GM12873 (cell line): ENCODE results near the gene GNG8.

Source experiments
- TF ChIP-seq, protein P1 (sequence below): IDR thresholded peaks from 2 replicates; pipeline ENCODE4 v1.5.1; 2012; ENCODE audit warnings: low read depth, mild to moderate bottlenecking, moderate library complexity, low read length, control low read depth; ENCODE audit not compliant: insufficient read depth; ENCODE audit errors: missing control alignments

GNG8 gene

GRCh38 chr19:46650445-46650844 lies 14.4 kb upstream of the GNG8 start:
- TF ChIP-seq, protein P1, sequence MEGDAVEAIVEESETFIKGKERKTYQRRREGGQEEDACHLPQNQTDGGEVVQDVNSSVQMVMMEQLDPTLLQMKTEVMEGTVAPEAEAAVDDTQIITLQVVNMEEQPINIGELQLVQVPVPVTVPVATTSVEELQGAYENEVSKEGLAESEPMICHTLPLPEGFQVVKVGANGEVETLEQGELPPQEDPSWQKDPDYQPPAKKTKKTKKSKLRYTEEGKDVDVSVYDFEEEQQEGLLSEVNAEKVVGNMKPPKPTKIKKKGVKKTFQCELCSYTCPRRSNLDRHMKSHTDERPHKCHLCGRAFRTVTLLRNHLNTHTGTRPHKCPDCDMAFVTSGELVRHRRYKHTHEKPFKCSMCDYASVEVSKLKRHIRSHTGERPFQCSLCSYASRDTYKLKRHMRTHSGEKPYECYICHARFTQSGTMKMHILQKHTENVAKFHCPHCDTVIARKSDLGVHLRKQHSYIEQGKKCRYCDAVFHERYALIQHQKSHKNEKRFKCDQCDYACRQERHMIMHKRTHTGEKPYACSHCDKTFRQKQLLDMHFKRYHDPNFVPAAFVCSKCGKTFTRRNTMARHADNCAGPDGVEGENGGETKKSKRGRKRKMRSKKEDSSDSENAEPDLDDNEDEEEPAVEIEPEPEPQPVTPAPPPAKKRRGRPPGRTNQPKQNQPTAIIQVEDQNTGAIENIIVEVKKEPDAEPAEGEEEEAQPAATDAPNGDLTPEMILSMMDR = no peak

GRCh38 chr19:46648961-46649960 lies 13.3 kb upstream of the GNG8 start:
- TF ChIP-seq, protein P1 = no peak

DNA sequence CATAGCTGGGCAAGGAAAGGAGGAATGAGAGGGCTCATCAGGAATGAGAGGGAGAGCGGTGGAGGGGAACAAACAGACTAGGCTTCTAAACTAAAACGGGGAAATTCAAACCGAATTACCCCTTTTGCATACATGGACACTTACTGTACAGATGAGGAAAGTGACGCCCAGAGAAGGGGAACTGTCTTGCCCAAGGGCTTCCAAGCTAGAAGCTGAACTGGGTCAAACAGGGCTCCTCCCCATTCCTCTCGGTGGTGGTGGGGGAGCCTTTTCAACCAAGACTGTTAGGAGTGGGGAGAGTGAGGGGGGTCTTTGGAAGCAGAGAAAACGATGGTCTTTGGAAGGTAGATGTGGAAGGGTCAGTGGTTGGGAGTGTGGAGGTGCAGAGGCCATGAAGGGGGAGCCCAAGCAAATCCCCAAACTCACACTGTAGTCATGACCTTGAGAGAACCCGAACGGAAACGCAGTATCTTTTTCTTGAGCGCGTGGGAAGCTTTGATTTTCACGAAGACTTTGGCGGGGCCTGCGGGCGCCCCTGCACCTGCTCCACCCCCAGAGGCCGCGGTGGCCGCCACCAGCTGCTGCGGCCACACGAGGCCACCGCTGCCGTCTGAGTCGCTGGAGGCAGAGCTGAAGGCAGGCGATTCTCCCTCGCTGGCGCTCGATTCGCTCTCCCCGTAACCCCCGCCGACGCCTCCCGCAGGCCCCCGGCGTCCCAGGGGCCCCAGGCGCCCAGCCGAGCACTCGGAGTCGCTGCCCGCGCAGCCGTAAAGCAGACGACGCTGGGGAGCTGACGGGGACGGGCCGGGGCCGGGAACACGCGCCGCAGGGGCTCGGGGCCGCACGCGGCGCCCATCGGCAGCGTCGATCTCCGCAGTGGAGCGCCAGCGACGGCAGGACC lies 12.3 kb upstream of the GNG8 start:
- TF ChIP-seq, protein P1 = no peak

- TF ChIP-seq, protein P1 = no peak
These were observed 10.4 kb upstream of the GNG8 start for GRCh38 chr19:46646402-46646801.

DNA sequence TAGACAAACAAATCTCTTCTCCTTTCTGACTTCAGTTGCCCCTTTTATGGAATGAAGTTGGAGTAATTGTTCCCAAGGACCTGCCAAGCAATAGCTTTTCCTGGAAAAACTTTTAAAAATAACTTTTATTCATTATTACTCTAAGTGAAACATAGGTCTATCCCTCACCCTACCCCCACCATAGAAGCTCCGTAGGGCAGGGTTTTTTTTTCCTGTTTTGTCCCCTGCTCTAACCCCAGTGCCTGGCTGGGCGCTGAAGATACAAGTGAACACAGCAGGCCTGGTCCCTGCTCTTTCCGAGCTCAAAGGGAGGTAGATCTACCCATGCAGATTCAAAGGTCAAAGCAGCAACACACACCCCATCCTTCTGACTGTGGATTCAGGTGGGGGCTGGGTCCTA lies 8.7 kb upstream of the GNG8 start:
- TF ChIP-seq, protein P1 = no peak

DNA sequence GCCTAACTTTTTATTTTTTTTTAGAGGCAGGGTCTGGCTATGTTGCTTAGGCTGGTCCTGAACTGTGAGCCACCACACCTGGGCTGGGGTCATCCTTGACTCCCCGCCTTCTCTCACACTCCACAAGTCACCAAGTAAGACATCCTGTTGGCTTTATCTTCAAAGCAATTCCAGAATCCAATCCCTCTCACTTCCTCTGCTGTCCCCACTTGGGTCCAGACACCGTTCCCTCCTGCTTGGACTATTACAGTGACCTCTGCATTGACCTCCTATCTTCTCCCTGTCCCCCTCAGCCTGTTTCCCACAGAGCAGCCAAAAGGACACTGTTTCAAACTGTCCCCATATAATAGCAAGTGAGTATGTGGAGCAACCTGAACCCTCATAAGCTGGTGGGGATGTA lies 4.7 kb upstream of the GNG8 start:
- TF ChIP-seq, protein P1 = no peak

DNA sequence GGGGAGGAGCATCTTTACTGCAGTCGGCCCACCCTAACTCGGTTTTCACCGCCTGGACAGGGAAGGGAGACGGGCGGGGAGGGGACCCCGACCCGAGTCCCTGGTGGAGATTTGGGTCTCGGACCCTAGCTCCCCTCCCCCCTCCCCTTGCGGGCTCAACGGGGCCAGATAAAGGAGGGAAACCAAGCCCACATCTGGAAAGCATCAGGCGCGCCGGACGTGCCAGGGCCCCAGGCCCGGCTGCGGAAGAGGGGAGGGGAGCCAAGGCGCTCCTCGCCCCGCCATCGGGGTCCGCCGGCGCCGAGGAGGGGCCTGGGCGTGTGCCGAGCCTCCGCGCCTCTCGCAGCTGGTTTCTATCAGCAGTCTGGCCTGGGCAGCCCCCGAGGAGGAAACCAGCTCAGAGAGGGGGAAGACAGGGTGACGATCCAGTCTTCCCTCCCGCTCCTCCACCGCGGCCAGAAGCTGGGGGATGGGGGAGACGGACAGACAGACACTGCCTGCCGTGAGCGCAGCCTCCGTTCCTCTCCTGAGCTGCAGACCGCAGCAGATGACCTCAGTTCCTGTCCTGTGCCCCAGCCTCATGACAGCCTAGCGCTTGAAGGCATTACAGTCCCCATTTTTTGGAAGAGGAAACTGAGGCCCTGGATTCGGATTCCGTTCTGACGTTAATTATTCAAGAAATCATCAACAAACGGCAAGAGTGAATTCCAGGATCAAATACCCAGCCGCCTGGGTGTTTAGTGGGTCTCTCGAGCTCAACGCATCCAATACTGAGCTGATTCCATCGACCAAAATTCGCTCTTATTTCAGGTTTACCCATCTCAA lies 3.6 kb upstream of the GNG8 start:
- TF ChIP-seq, protein P1 = no peak
